Measurements from ENCODE around the gene ATG16L1.

GRCh38 chr2:233320470-233320869 lies 69.0 kb downstream of the ATG16L1 start:
- TF ChIP-seq CTCF (IDR thresholded peaks at IDR 0.05): no peak
- no peak for TF ChIP-seq POLR2A (IDR thresholded peaks at IDR 0.05)
